Activated T-cell treated with anti-CD3 and anti-CD28 coated beads for 1 hour (primary cell): ENCODE results near the gene THTPA.

Experiments used
- DNase-seq: peaks from one replicate; pipeline ENCODE4 v3.0.0-alpha.2; 2020; ENCODE audit warnings: low read depth

The THTPA gene

GRCh38 chr14:23551266-23552028 lies 4.6 kb upstream of the THTPA start, which contains the start of gene ZFHX2:
Gene ZFHX2 (minus strand): TSS chr14:23551765. CDS start chr14:23535325, 16,440 bp downstream.
- DNase-seq, result peak; percentile 65

DNA sequence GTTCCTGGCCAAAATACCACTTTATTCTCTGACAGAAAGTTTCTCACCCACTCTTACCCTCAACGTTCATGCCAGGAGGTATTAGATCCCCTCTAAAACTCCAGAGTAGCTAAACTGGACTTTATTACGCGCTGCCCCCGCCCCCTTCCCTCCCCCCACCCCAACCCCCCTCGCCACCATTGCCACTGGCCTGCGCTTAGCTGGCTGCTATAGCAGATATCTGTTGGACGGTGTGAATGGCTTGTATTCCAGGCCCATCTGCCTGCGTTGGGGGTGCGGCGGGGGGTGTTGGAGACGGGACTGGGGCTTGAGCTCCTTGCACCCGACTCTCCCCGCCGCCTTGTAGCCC lies 564 bp upstream of the THTPA start:
- no peak for DNase-seq

GRCh38 chr14:23556700-23557440 lies 799 bp downstream of the THTPA start:
- no peak for DNase-seq

DNA sequence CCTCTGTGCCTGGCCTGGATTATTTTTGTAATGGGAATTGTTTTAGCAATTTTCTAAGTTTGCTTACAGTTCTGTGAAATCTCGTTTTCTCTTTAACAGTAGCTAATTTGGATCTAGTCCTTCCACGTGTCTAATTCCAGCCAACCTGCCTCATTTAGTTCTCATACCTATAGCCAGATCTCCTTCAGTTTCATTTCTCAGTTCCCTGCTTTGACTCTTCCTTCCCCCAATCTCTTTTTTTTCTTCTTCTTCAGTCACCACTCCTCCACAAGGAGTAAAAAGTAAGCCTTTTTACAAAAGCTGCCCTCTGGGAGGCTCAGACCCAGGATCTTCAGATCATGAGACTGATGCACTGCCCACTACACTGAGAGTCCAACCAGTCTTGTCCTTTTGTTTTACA lies 1.4 kb downstream of the THTPA start:
- DNase-seq, result no peak

- no peak for DNase-seq
These were observed 1.9 kb downstream of the THTPA start for GRCh38 chr14:23557946-23558345.

DNA sequence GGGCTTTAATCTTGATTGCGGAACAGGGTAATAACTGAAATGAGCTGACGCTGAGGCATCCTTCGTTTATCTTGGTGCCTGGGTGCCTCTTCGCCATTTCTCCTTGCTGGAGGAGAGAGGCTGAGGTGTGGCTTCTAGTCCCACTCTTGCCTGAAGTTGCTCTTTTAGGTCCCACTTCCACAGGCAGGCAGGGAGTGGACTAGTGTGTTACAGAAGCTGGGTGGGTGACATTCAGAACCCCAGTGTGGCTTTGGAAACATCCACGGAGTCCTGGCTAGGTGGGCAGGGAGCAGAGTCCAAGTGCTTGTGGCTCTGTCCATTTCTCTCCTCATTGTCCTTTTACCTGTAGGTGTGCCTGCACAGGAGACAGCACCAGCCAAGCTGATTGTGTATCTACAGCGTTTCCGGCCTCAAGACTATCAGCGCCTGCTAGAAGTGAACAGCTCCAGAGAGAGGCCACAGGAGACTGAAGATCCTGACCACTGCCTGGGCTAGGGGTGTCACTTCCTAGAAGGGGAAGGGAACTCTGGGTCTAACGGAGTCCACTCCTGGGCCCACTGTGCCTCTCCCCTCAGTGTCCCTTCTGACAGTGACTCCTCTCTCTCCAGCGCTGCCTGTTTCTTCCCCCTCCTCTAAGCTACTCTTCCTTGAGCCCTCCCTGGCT lies 2.4 kb downstream of the THTPA start:
- no peak for DNase-seq

GRCh38 chr14:23559010-23559925 lies 3.2 kb downstream of the THTPA start:
- peak; percentile 61 for DNase-seq

- DNase-seq, result no peak
These were observed 4.0 kb downstream of the THTPA start for GRCh38 chr14:23559926-23560520.

DNA sequence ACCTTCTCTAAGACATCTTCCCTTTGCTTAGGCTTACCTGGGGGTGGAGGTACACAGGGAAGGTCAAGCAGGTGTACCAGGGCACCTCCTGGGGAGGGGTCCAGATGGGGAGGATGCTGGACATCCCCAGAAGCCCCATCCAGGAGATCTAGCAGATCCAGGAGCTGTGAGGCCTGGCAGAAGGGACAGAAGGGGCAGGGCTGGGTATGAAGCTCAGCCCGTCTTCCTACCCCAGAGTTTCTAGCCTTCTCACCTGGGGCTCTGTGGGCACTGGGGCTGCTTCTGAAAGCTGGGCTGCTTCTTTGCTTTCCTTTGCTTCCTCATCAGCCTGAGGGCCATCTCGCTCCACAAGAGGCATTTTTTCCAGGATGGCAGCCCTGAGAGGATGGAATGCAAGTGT lies 5.2 kb downstream of the THTPA start:
- DNase-seq, result no peak

DNA sequence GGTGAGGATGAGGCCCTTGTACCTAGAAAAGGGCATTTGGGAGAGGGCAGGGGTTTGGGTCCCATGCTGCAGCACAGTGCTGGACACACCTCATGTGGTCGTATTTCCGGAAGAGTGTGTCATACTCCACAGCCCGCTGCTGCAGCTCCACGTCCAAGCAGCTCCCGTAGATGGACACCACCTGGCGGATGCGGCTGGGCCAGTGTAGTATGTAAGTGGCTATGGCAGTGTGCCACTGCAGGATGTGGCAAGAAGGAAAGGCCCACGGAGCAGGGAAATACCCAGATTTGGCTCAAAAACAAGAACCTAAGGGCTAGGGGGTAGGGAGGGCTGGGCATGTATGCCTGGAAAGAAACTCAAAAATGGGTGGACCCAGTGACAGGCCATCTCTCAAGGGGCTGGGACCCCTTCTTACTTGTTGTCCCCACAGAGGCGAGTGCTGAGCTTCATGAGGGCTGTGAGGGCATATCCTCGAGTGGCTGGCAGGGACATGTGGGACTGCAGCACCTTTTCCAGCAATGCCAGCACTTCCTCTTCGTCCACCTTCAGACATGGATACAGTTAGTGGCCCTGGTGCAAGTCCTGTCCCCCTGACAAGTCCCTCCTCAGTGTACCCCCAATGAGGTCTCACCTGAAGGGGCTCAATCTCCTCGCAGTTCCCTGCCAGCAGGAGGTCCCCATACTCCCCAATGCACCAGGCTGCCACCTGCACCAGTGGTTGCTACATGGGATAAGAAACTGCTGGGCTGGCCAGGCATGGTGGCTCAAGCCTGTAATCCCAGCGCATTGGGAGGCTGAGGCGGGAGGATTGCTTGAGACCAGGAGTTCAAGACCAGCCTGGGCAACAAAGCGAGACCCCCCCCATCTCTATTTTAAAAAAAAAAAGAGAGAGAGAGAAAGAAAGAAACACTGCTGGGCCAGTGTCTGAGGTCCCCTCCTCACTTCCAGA lies 6.1 kb downstream of the THTPA start:
- DNase-seq, result no peak

- DNase-seq, result peak; percentile 45
These were observed 6.9 kb downstream of the THTPA start for GRCh38 chr14:23562822-23563472.

DNA sequence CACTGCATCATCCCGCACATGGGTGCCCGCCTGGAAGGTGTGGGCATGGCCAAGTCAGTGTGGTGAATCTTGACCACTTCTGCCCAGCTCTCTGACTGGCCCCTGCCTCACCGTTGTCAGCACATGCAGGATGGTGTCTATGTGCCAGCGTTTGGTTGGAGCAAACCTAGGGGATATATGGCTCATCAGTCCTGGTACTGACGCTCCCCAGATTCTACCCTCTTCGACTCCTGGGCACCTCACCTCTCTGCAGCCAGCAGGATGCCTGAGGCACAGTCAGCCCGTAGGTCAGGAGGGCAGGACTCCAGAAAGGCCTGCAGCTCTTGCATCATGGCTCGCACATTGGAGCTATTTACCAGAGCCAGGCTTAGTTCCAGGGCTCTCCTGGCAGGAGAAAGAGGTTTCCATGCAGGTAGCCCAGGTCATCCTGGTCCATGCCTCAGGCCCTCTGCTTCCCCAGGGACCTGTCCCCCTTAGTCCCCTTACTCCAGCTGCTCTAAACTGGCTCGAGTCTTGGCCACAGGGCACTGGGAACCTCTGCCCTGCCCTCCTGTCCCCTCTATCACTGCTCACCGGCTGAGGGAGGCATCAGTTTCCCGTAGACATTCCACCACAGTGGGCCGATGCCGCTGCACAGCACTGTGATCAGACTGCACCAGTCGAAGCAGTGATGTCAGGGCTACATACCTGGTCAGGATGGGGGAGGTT lies 7.6 kb downstream of the THTPA start:
- no peak for DNase-seq

GRCh38 chr14:23564181-23564812 lies 8.2 kb downstream of the THTPA start:
- no peak for DNase-seq

DNA sequence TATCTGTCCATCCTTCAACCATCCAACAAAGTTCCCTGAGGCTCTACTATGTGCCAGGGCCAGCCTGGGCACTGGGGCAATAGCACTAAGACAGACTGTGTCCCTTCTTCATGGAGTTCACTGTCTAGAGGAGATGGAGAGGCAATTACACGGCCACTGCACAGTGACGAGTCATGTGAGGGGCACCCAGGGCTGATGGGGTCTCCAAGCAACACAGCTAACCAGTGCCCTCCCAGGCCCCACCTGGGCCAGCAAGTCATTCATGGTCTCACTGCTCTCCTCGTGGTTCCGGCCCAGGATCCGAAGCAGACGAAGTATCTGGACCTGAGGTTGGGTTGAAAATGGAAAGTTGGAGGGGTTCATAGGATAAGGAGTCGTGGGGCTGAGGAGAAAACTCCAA lies 8.8 kb downstream of the THTPA start:
- no peak for DNase-seq

GRCh38 chr14:23565626-23566025 lies 9.6 kb downstream of the THTPA start:
- DNase-seq, result no peak

- no peak for DNase-seq
These were observed 10.2 kb downstream of the THTPA start for GRCh38 chr14:23566112-23566777.

GRCh38 chr14:23566778-23567185 lies 10.7 kb downstream of the THTPA start:
- no peak for DNase-seq
